Measurements from ENCODE around the gene ZNF236.

GRCh38 chr18:76980663-76981395 lies 158.5 kb downstream of the ZNF236 start:
- TF ChIP-seq CTCF (IDR thresholded peaks at IDR 0.05) = no peak
- no peak for TF ChIP-seq POLR2AphosphoS5 (IDR thresholded peaks at IDR 0.05)
- no peak for TF ChIP-seq POLR2A (IDR thresholded peaks at IDR 0.05)
- TF ChIP-seq EP300 (IDR thresholded peaks at IDR 0.05) = no peak

Data from sigmoid colon (tissue), 4 donors.